K562 (cell line): ENCODE results near the gene REX1BD. TPM values are rescaled to one million over a fixed set of nuclear protein-coding genes. Genes with fewer than 3 reads are reported as not detected.

Source experiments
- ATAC-seq: fragments of 200-7000 bp; cut with Tn5 transposase; 3 replicates; pipeline ENCODE4 v1.9.1; 2020; ENCODE audit warnings: moderate library complexity
- BruUV-seq: library from RNA; stranded (reverse); fragments of 400-500 nt; replicated peaks from 2 replicates; lab custom pipeline; 2021; lab: Mats Ljungman, UMichigan
- CTCF ChIA-PET: fragments of 300-600 bp; formaldehyde crosslinking; extraction: SDS; loops from one replicate; lab custom pipeline; 2021; ENCODE audit warnings: low intra/inter-chr PET ratio; lab: Yijun Ruan, JAX
- POLR2A ChIA-PET: fragments of 300-600, 350-650 bp; sonication (Branson Sonifier 250); formaldehyde crosslinking; extraction: SDS; loops from one replicate; lab custom pipeline; 2021; ENCODE audit warnings: antibody characterized with exemption, inconsistent platforms; lab: Yijun Ruan, JAX
- DNase-seq, 4 experiments: peaks; one replicate each; pipeline versions ENCODE4 v3.0.0 to v3.0.0-alpha.2; 2011 to 2018; ENCODE audit warnings: low spot score in 3 of 4, mixed read lengths in 3 of 4; ENCODE audit errors: extremely low read depth in 1 of 4
- FAIRE-seq: peaks from 2 replicates; lab custom pipeline; 2011; peaks lifted over from hg19 to GRCh38; lab: Jason Lieb, UNC
- H2AFZ ChIP-seq: 2 replicates; pipeline ENCODE4 v1.6.0; 2011; ENCODE audit warnings: low read depth, low read length, control low read depth, inconsistent platforms
- H3K27ac ChIP-seq: fragments of 200-600 bp; 3 replicates; pipeline ENCODE4 v1.8.0; 2011; ENCODE audit warnings: low read depth, mild to moderate bottlenecking, control low read depth, inconsistent platforms, low read length, moderate library complexity, mixed read lengths; ENCODE audit errors: extremely low read depth
- H3K27me3 ChIP-seq, 2 experiments: fragments of 300-600 bp in 1 of 2; 2 replicates in 1 of 2; 3 replicates in 1 of 2; pipeline versions ENCODE4 v1.6.0 to v1.8.0; 2011; ENCODE audit warnings: inconsistent platforms in 2 of 2, low read length in 2 of 2, mild to moderate bottlenecking in 1 of 2, mixed read lengths in 1 of 2, moderate library complexity in 1 of 2; ENCODE audit not compliant: control insufficient read depth in 2 of 2, insufficient read depth in 2 of 2
- H3K36me3 ChIP-seq: fragments of 300-600 bp; 3 replicates; pipeline ENCODE4 v1.8.0; 2011; ENCODE audit warnings: mild to moderate bottlenecking, low read length, inconsistent platforms; ENCODE audit not compliant: control insufficient read depth, insufficient read depth
- H3K4me1 ChIP-seq, 2 experiments: fragments of 200-600 bp in 1 of 2; replicated peaks in 1 of 2; 2 replicates in 1 of 2; 3 replicates in 1 of 2; pipeline versions ENCODE4 v1.5.1 to v1.8.0; 2011; ENCODE audit warnings: inconsistent platforms in 2 of 2, low read length in 2 of 2, mild to moderate bottlenecking in 1 of 2, mixed read lengths in 1 of 2, moderate library complexity in 1 of 2; ENCODE audit not compliant: control insufficient read depth in 2 of 2, insufficient read depth in 2 of 2
- H3K4me2 ChIP-seq: 2 replicates; pipeline ENCODE4 v1.6.1; 2011; ENCODE audit warnings: low read length, control low read depth, inconsistent platforms, mixed read lengths; ENCODE audit not compliant: insufficient read depth
- H3K4me3 ChIP-seq: fragments of 200-600 bp; sonication (generic), shearing (Covaris generic); 2 replicates; pipeline ENCODE4 v1.5.1; 2016; ENCODE audit warnings: control low read depth, inconsistent platforms
- H3K79me2 ChIP-seq: fragments of 200-600 bp; 3 replicates; pipeline ENCODE4 v1.8.0; 2011; ENCODE audit warnings: low read length, inconsistent platforms; ENCODE audit not compliant: control insufficient read depth, insufficient read depth
- H3K9ac ChIP-seq, 2 experiments: 2 replicates each; pipeline versions ENCODE4 v1.6.0 to v1.6.1; 2011; ENCODE audit warnings: low read depth in 2 of 2, low read length in 2 of 2, control low read depth in 1 of 2, inconsistent platforms in 1 of 2, mild to moderate bottlenecking in 1 of 2, mixed read lengths in 1 of 2; ENCODE audit not compliant: insufficient read depth in 1 of 2
- H3K9me1 ChIP-seq: one replicate; pipeline ENCODE4 v1.6.0; 2011; ENCODE audit warnings: inconsistent platforms, mild to moderate bottlenecking, low read length, moderate library complexity; ENCODE audit not compliant: control insufficient read depth, insufficient read depth
- H3K9me3 ChIP-seq: replicated peaks from 2 replicates; pipeline ENCODE4 v1.5.1; 2011; ENCODE audit warnings: low read depth, low read length, inconsistent platforms; ENCODE audit not compliant: control insufficient read depth, insufficient read depth
- H4K20me1 ChIP-seq: replicated peaks from 2 replicates; pipeline ENCODE4 v1.6.1; 2011; ENCODE audit warnings: low read length, inconsistent platforms, mixed read lengths; ENCODE audit not compliant: control insufficient read depth, insufficient read depth
- CCNT2 ChIP-seq: IDR thresholded peaks from 2 replicates; pipeline ENCODE4 v1.6.1; 2011; ENCODE audit warnings: borderline replicate concordance, low read depth, mild to moderate bottlenecking, moderate library complexity, mixed read lengths, low read length; ENCODE audit not compliant: insufficient read length; ENCODE audit errors: extremely low read depth
- CREM ChIP-seq: IDR thresholded peaks from 2 replicates; pipeline ENCODE4 v1.6.1; 2014; ENCODE audit warnings: antibody characterized with exemption, low read depth
- ETS2 ChIP-seq: IDR thresholded peaks from 2 replicates; pipeline ENCODE4 v1.6.1; 2016; ENCODE audit warnings: borderline replicate concordance, missing genetic modification characterization, mild to moderate bottlenecking, moderate library complexity, missing compliant biosample characterization; ENCODE audit not compliant: poor library complexity, severe bottlenecking
- HCFC1 ChIP-seq: IDR thresholded peaks from 2 replicates; pipeline ENCODE4 v1.6.1; 2012; ENCODE audit warnings: low read depth, low read length, improper control_type of control experiment
- HMGN3 ChIP-seq: IDR thresholded peaks from 2 replicates; pipeline ENCODE4 v1.6.1; 2011; ENCODE audit warnings: borderline replicate concordance, low read depth, mild to moderate bottlenecking, mixed read lengths, low read length; ENCODE audit not compliant: insufficient read length; ENCODE audit errors: extremely low read depth
- JUNB ChIP-seq: fragments of 450-650 bp; formaldehyde crosslinking; conservative IDR thresholded peaks from 2 replicates; pipeline ENCODE4 v1.4.0; 2020; ENCODE audit warnings: mild to moderate bottlenecking
- KLF1 ChIP-seq: fragments of 450-650 bp; IDR thresholded peaks from 2 replicates; pipeline ENCODE4 v1.6.1; 2016; ENCODE audit warnings: missing genetic modification characterization, missing compliant biosample characterization
- KLF16 ChIP-seq: IDR thresholded peaks from 2 replicates; pipeline ENCODE4 v1.6.1; 2016; ENCODE audit warnings: antibody characterized with exemption
- MAZ ChIP-seq, 2 experiments: fragments of 450-650 bp in 1 of 2; sonication (generic) in 1 of 2; formaldehyde crosslinking; IDR thresholded peaks in 1 of 2; conservative IDR thresholded peaks in 1 of 2; 2 replicates each; pipeline versions ENCODE4 v1.4.0 to v1.5.0; 2020; ENCODE audit warnings: mild to moderate bottlenecking in 1 of 2, missing genetic modification reagents in 1 of 2
- MXI1 ChIP-seq: IDR thresholded peaks from 2 replicates; pipeline ENCODE4 v1.6.1; 2011; ENCODE audit warnings: low read depth, mild to moderate bottlenecking, improper control_type of control experiment, low read length
- NONO ChIP-seq, 2 experiments: fragments of 200-400 bp in 1 of 2; fragments of 450-650 bp in 1 of 2; formaldehyde crosslinking in 1 of 2; IDR thresholded peaks; 2 replicates each; pipeline ENCODE4 v1.6.1; 2017; ENCODE audit warnings: low read depth in 2 of 2, mild to moderate bottlenecking in 2 of 2, moderate library complexity in 2 of 2, low read length in 1 of 2
- PRPF4 ChIP-seq: fragments of 200-400 bp; formaldehyde crosslinking; IDR thresholded peaks from one replicate; pipeline ENCODE4 v1.6.1; 2017; ENCODE audit warnings: low read length, low read depth, mild to moderate bottlenecking; ENCODE audit not compliant: insufficient read depth, poor library complexity, severe bottlenecking
- RBFOX2 ChIP-seq: fragments of 200-400 bp; formaldehyde crosslinking; IDR thresholded peaks from 2 replicates; pipeline ENCODE4 v1.6.1; 2017; ENCODE audit warnings: low read depth, mild to moderate bottlenecking, low read length, moderate library complexity
- SIX5 ChIP-seq, 2 experiments: IDR thresholded peaks; 2 replicates each; pipeline ENCODE4 v1.6.1; 2011; ENCODE audit warnings: low read length in 2 of 2, borderline replicate concordance in 1 of 2, low read depth in 1 of 2, mild to moderate bottlenecking in 1 of 2, moderate library complexity in 1 of 2; ENCODE audit not compliant: insufficient read depth in 1 of 2
- SNRNP70 ChIP-seq: fragments of 200-400 bp; formaldehyde crosslinking; optimal IDR thresholded peaks from 2 replicates; pipeline ENCODE3; 2017; ENCODE audit warnings: low read depth, low read length
- TEAD2 ChIP-seq: fragments of 450-650 bp; IDR thresholded peaks from 2 replicates; pipeline ENCODE4 v1.6.1; 2016; ENCODE audit warnings: missing genetic modification characterization, control low read depth, missing compliant biosample characterization
- ZBED1 ChIP-seq: IDR thresholded peaks from 2 replicates; pipeline ENCODE4 v1.6.1; 2014
- ZFP36 ChIP-seq: fragments of 150-350 bp; IDR thresholded peaks from 2 replicates; pipeline ENCODE4 v1.6.1; 2018; ENCODE audit warnings: low read length, low read depth; ENCODE audit not compliant: partially characterized antibody
- ZNF184 ChIP-seq: sonication (generic); formaldehyde crosslinking; IDR thresholded peaks from 2 replicates; pipeline ENCODE4 v1.5.0; 2020; ENCODE audit warnings: missing genetic modification reagents
- ZNF57 ChIP-seq: fragments of 450-650 bp; formaldehyde crosslinking; IDR thresholded peaks from 2 replicates; pipeline ENCODE4 v1.4.0; 2020; ENCODE audit warnings: mild to moderate bottlenecking, moderate library complexity
- ZNF583 ChIP-seq: fragments of 250-450 bp; sonication (Bioruptor Pico); IDR thresholded peaks from 2 replicates; pipeline ENCODE4 v1.4.0; 2020
- WGBS: fragments of 100-300 bp; shearing (Covaris generic); methylation state at CpG from one replicate; pipeline ENCODE4 v1.1.6; 2016; ENCODE audit warnings: low coverage, mixed read lengths; ENCODE audit not compliant: insufficient coverage; ENCODE audit errors: missing lambda C conversion rate; 5-methylcytosine and 5-hydroxymethylcytosine counted together
- in situ Hi-C: fragments of 300-500 bp; cut with MboI; formaldehyde crosslinking; loops from 4 replicates; pipeline ENCODE4 v1.15.0; 2018; ENCODE audit warnings: inconsistent platforms, mixed read lengths
- intact Hi-C: fragments of 100-400 bp; cut with micrococcal nuclease; formaldehyde crosslinking; loops from 2 replicates; pipeline ENCODE4 v1.14.2; 2022
- polyA plus RNA-seq, 8 experiments: library from polyadenylated mRNA; depleted of rRNA in 4 of 8; stranded (reverse) in 5 of 8; unstranded in 3 of 8; fragments of >200 nt; fragmentation: Nextera tagmentation in 2 of 8; fragmentation: Illumina TruSeq in 1 of 8; extraction: Ambion mirVana in 2 of 8; extraction: Trizol in 1 of 8; gene quantifications; 2 replicates each; pipeline versions ENCODE4 v1.2.1 to v1.2.3, GENCODE V29; 2011 to 2014; ENCODE audit warnings: inconsistent platforms in 1 of 8, missing spikeins in 1 of 8
- total RNA-seq, 7 experiments: library from RNA; depleted of rRNA in 6 of 7; stranded (reverse); fragments of >200 nt in 6 of 7; fragmentation: Illumina TruSeq in 2 of 7; extraction: Trizol in 2 of 7; gene quantifications; 2 replicates each; pipeline versions ENCODE4 v1.2.1 to v1.2.3, GENCODE V29; 2011 to 2021; ENCODE audit warnings: low replicate concordance in 1 of 7
- TF ChIP-seq, protein P1 (sequence below): fragments of 250-450 bp; sonication (Bioruptor Pico); IDR thresholded peaks from 2 replicates; pipeline ENCODE4 v1.8.0; 2022; ENCODE audit warnings: moderate library complexity, mild to moderate bottlenecking, inconsistent platforms

REX1BD gene
- total and polyA plus RNA-seq, 9 of the 15 experiments (the other 6 are each of a cell fraction or from before 2014, with no cell fraction given): 1.9 to 136 (median 13.8) TPM

DNA sequence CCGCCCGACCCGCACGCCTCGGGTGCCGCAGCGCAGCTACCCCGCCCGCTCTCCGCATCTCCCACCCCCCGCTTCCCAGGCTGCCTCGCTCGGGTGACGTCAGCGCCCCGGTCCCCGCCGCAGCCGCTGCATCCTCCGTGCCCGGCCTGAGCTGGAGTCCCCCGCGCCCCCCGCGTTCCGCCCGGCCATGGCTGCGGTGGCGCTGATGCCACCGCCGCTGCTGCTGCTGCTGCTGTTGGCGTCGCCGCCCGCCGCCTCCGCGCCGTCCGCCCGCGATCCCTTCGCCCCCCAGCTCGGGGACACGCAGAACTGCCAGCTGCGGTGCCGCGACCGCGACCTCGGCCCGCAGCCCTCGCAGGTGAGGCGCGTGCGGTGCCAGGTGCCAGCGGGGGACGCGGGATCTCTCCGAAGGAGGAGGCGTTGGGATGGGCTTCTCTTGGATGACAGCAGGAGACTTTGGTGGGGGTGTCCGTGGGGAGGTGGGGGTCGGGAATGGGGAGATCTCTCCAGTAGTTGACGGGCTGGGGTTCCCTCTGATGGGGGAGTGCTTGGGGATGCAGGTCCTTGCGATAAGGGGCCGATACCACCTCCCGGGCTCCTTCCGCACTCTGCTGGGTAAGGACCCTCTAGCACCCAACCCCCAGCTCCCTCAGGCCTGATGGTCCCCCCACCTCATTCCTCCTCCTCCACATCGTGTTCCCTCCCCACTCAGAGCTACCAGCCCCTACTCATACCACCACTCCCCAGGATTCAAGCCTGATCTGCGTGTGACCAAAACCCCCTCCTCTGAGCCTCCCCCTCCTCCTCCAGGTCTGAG, 24.4 kb downstream of the REX1BD start, which contains the start of gene TMEM59L:
TSS of gene TMEM59L (plus strand) at position 99 of the 817 bp plus-strand sequence. CDS start at position 188, 89 bp downstream.
- CTCF ChIA-PET: no interaction called here
- H2AFZ ChIP-seq: no peak within 1 kb of the TSS
- peaks cover 45 to 78% of the 10 kb centered on the region in 2 experiments for H3K27me3 ChIP-seq
- no peaks in the 10 kb centered on the region for H3K9me1 ChIP-seq
- no peaks in the 10 kb centered on the region for H3K79me2 ChIP-seq
- H3K36me3 ChIP-seq: no peaks in the 10 kb centered on the region
- peaks cover 0 to 41% of the 10 kb centered on the region in 2 experiments; a peak in 2 of 5 replicates for H3K4me1 ChIP-seq
- no peak; the same call in 1 of the 3 replicates for ATAC-seq
- peaks cover 23% of the 10 kb centered on the region for H4K20me1 ChIP-seq
- FAIRE-seq: no peak
- 0 out of 4 replicates have a peak within 1 kb of the TSS, but pooled peaks of 1 of the 2 experiments have one; percentile 6 for H3K9ac ChIP-seq
- no TSS peak for BruUV-seq
- H3K27ac ChIP-seq: no peak within 1 kb of the TSS
- intact Hi-C loops (no loop called here), in situ Hi-C loops (no loop called here)
- POLR2A ChIA-PET: interaction anchor here (0.5 to 1.2 kb wide), 2 partner anchors 11 to 19 kb away, joined by 3 read pairs; no protein-coding TSS in a partner anchor
- peak in 2 of 4 experiments; percentile 64 to 67 for DNase-seq
- peak within 1 kb of the TSS; percentile 23; the same call in 1 of the 2 replicates for H3K4me2 ChIP-seq
- no peaks in the 10 kb centered on the region for H3K9me3 ChIP-seq
- 4% methylated on average over 29 of the region's 70 CpGs for WGBS
- H3K4me3 ChIP-seq: no peak within 1 kb of the TSS
- TF ChIP-seq SNRNP70 (no peak), NONO (IDR thresholded peaks at IDR 0.05; ENCODE audit: low read depth in 2 of 2, low read length in 1 of 2) (no peak), RBFOX2 (no peak), ZBED1 (no peak), CREM (peak; percentile 57; the same call in 1 of the 2 replicates), ZNF184 (CRISPR knock-in tag) (no peak), TEAD2 (no peak), MXI1 (no peak), KLF16 (no peak), HMGN3 (no peak), CCNT2 (no peak), MAZ (CRISPR knock-in tag; conservative IDR thresholded peaks at IDR 0.05 in 1 of 2, IDR thresholded peaks at IDR 0.05 in 1 of 2) (no peak), PRPF4 (no peak), ZFP36 (no peak), ZNF583 (CRISPR knock-in tag) (no peak), ZNF57 (CRISPR knock-in tag) (no peak), SIX5 (IDR thresholded peaks at IDR 0.05; ENCODE audit: borderline replicate concordance in 1 of 2, insufficient read depth in 1 of 2, low read depth in 1 of 2, low read length in 2 of 2) (no peak), HCFC1 (no peak), KLF1 (tag) (no peak), JUNB (CRISPR knock-in tag) (no peak), ETS2 (tag) (no peak)
- TF ChIP-seq, protein P1, sequence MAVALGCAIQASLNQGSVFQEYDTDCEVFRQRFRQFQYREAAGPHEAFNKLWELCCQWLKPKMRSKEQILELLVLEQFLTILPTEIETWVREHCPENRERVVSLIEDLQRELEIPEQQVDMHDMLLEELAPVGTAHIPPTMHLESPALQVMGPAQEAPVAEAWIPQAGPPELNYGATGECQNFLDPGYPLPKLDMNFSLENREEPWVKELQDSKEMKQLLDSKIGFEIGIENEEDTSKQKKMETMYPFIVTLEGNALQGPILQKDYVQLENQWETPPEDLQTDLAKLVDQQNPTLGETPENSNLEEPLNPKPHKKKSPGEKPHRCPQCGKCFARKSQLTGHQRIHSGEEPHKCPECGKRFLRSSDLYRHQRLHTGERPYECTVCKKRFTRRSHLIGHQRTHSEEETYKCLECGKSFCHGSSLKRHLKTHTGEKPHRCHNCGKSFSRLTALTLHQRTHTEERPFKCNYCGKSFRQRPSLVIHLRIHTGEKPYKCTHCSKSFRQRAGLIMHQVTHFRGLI (CRISPR knock-in tag): no peak
